Hepatocyte (in vitro differentiated cells): ENCODE results near the gene IPO8. TPM values are rescaled to one million over a fixed set of nuclear protein-coding genes. Genes with fewer than 3 reads are reported as not detected.

ENCODE experiments used
- DNase-seq: peaks from one replicate; pipeline ENCODE4 v3.0.0-alpha.2; 2016; ENCODE audit warnings: low spot score
- H2AFZ ChIP-seq: fragments of 200-600 bp; sonication (generic); 2 replicates; pipeline ENCODE4 v1.6.0; 2016; ENCODE audit warnings: antibody characterized with exemption, mild to moderate bottlenecking
- H3K27ac ChIP-seq: fragments of 200-600 bp; sonication (generic); 2 replicates; pipeline ENCODE4 v1.5.1; 2016; ENCODE audit warnings: mild to moderate bottlenecking
- H3K27me3 ChIP-seq: fragments of 200-600 bp; sonication (generic); 2 replicates; pipeline ENCODE4 v1.6.1; 2016
- H3K36me3 ChIP-seq: fragments of 200-600 bp; sonication (generic); replicated peaks from 2 replicates; pipeline ENCODE4 v1.5.1; 2016; ENCODE audit warnings: low read depth; ENCODE audit not compliant: insufficient read depth
- H3K4me1 ChIP-seq: fragments of 200-600 bp; sonication (generic); 2 replicates; pipeline ENCODE4 v1.5.1; 2016; ENCODE audit warnings: mild to moderate bottlenecking, moderate library complexity; ENCODE audit not compliant: insufficient read depth
- H3K4me2 ChIP-seq: fragments of 200-600 bp; sonication (generic); 2 replicates; pipeline ENCODE4 v1.6.0; 2016
- H3K4me3 ChIP-seq: fragments of 200-600 bp; sonication (generic); 2 replicates; pipeline ENCODE4 v1.5.1; 2016; ENCODE audit warnings: mild to moderate bottlenecking
- H3K79me2 ChIP-seq: fragments of 200-600 bp; sonication (generic); 2 replicates; pipeline ENCODE4 v1.6.0; 2017; ENCODE audit warnings: mild to moderate bottlenecking
- H3K9me2 ChIP-seq: fragments of 200-600 bp; sonication (generic); replicated peaks from 2 replicates; pipeline ENCODE4 v1.6.0; 2017; ENCODE audit warnings: mild to moderate bottlenecking; ENCODE audit not compliant: insufficient read depth
- H3K9me3 ChIP-seq: fragments of 200-600 bp; sonication (generic); 2 replicates; pipeline ENCODE4 v1.5.1; 2016; ENCODE audit warnings: low read depth, mild to moderate bottlenecking
- H4K20me1 ChIP-seq: fragments of 200-600 bp; sonication (generic); 2 replicates; pipeline ENCODE4 v1.6.0; 2016; ENCODE audit warnings: mild to moderate bottlenecking; ENCODE audit not compliant: insufficient read depth, poor library complexity, severe bottlenecking
- EZH2 ChIP-seq: fragments of 200-600 bp; sonication (generic); IDR thresholded peaks from 2 replicates; pipeline ENCODE4 v1.6.1; 2016; ENCODE audit warnings: antibody characterized with exemption, mild to moderate bottlenecking, borderline replicate concordance
- EZH2phosphoT487 ChIP-seq: fragments of 200-600 bp; sonication (generic); IDR thresholded peaks from one replicate; pipeline ENCODE4 v1.6.1; 2018; ENCODE audit warnings: antibody characterized with exemption, mild to moderate bottlenecking, low read depth, moderate library complexity; ENCODE audit not compliant: unreplicated experiment, severe bottlenecking
- WGBS: methylation state at CpG from one replicate; pipeline ENCODE4 v1.1.6; 2016; ENCODE audit warnings: low lambda C conversion rate; ENCODE audit errors: missing lambda C conversion rate; 5-methylcytosine and 5-hydroxymethylcytosine counted together
- polyA plus RNA-seq: library from polyadenylated mRNA; unstranded; fragments of >200 nt; fragmentation: Nextera tagmentation; extraction: Ambion mirVana; gene quantifications from 2 replicates; pipeline ENCODE4 v1.2.1, GENCODE V29; 2016
- total RNA-seq: library from RNA; depleted of rRNA; stranded (reverse); fragments of >200 nt; gene quantifications from 2 replicates; pipeline ENCODE4 v1.2.3, GENCODE V29; 2014
- TF ChIP-seq, protein P1 (sequence below): fragments of 200-600 bp; sonication (generic); IDR thresholded peaks from 2 replicates; pipeline ENCODE4 v1.5.1; 2016; ENCODE audit warnings: antibody characterized with exemption, mild to moderate bottlenecking; ENCODE audit not compliant: poor library complexity

IPO8 gene
- total and polyA plus RNA-seq, 2 experiments from 2014 or later = 7.3 to 26.3 TPM

- Histone ChIP-seq H3K27me3 (no peaks in the 10 kb centered on the region), H4K20me1 (no peaks in the 10 kb centered on the region), H3K9me2 (no peaks in the 10 kb centered on the region), H2AFZ (no peak overlapping the region), H3K27ac (no peak overlapping the region), H3K36me3 (no peaks in the 10 kb centered on the region), H3K4me1 (no peaks in the 10 kb centered on the region), H3K9me3 (no peaks in the 10 kb centered on the region), H3K79me2 (peaks cover 49% of the 10 kb centered on the region), H3K4me2 (no peak overlapping the region), H3K4me3 (no peak overlapping the region)
- TF ChIP-seq EZH2 (no peak), EZH2phosphoT487 (no peak)
- TF ChIP-seq, protein P1, sequence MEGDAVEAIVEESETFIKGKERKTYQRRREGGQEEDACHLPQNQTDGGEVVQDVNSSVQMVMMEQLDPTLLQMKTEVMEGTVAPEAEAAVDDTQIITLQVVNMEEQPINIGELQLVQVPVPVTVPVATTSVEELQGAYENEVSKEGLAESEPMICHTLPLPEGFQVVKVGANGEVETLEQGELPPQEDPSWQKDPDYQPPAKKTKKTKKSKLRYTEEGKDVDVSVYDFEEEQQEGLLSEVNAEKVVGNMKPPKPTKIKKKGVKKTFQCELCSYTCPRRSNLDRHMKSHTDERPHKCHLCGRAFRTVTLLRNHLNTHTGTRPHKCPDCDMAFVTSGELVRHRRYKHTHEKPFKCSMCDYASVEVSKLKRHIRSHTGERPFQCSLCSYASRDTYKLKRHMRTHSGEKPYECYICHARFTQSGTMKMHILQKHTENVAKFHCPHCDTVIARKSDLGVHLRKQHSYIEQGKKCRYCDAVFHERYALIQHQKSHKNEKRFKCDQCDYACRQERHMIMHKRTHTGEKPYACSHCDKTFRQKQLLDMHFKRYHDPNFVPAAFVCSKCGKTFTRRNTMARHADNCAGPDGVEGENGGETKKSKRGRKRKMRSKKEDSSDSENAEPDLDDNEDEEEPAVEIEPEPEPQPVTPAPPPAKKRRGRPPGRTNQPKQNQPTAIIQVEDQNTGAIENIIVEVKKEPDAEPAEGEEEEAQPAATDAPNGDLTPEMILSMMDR = no peak
- no peak for DNase-seq
- WGBS = 92% methylated on average over 2 of the region's 2 CpGs
Measured at GRCh38 chr12:30687265-30687986, 8.2 kb downstream of the IPO8 start.

- 88% methylated on average over 1 of the region's 1 CpG for WGBS
- H3K79me2 ChIP-seq = no peaks in the 10 kb centered on the region
Measured at GRCh38 chr12:30679241-30679640, 16.4 kb downstream of the IPO8 start.

DNA sequence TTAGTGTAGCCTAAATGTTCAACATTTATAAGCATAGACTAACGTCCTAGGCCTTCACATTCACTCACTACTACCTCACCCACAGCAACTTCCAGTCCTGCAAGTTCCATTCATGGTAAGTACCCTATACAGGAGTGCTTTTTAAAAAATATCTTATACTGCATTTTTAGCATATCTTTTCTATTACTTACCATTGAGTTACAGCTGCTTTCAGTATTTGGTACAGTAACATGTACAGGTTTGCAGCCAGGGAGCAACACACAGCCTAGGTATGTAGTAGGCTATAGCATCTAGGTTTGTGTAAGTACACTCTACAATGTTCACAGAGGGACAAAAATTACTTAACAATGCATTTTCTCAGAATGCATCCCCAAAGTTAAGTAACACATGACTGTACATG, 17.4 kb downstream of the IPO8 start:
- no peak for DNase-seq
- Histone ChIP-seq H4K20me1 (no peaks in the 10 kb centered on the region), H3K4me2 (no peak overlapping the region), H3K79me2 (no peaks in the 10 kb centered on the region), H3K4me3 (no peak overlapping the region), H3K36me3 (peaks cover 4% of the 10 kb centered on the region), H2AFZ (no peak overlapping the region), H3K27me3 (no peaks in the 10 kb centered on the region), H3K27ac (no peak overlapping the region), H3K9me3 (no peaks in the 10 kb centered on the region), H3K4me1 (no peaks in the 10 kb centered on the region), H3K9me2 (no peaks in the 10 kb centered on the region)
- TF ChIP-seq EZH2 (no peak), EZH2phosphoT487 (no peak)
- TF ChIP-seq, protein P1 = no peak
- WGBS = 88% methylated on average over 1 of the region's 1 CpG

More at GRCh38 chr12:30679241-30679640, 16.4 kb downstream of the IPO8 start:
- no peaks in the 10 kb centered on the region for H3K9me3 ChIP-seq
- H3K27ac ChIP-seq = no peak overlapping the region
- H3K9me2 ChIP-seq = no peaks in the 10 kb centered on the region
- no peak overlapping the region for H2AFZ ChIP-seq
- H3K27me3 ChIP-seq = no peaks in the 10 kb centered on the region
- H3K4me1 ChIP-seq = no peaks in the 10 kb centered on the region
- H3K36me3 ChIP-seq = peaks cover 4% of the 10 kb centered on the region
- no peaks in the 10 kb centered on the region for H4K20me1 ChIP-seq
- H3K4me3 ChIP-seq = no peak overlapping the region
- H3K4me2 ChIP-seq = no peak overlapping the region
- TF ChIP-seq, protein P1 = no peak
- TF ChIP-seq EZH2phosphoT487 (no peak), EZH2 (no peak)
- no peak for DNase-seq

GRCh38 chr12:30661210-30661609, 34.5 kb downstream of the IPO8 start:
- H3K27ac ChIP-seq = no peak overlapping the region
- 75% methylated on average over 4 of the region's 4 CpGs for WGBS
- no peaks in the 10 kb centered on the region for H3K79me2 ChIP-seq
- no peak overlapping the region for H3K4me3 ChIP-seq
- TF ChIP-seq, protein P1 = no peak
- TF ChIP-seq EZH2phosphoT487 (no peak), EZH2 (no peak)
- no peak for DNase-seq
- no peaks in the 10 kb centered on the region for H3K27me3 ChIP-seq
- no peaks in the 10 kb centered on the region for H3K4me1 ChIP-seq
- H4K20me1 ChIP-seq = no peaks in the 10 kb centered on the region
- no peaks in the 10 kb centered on the region for H3K36me3 ChIP-seq
- H3K9me3 ChIP-seq = no peaks in the 10 kb centered on the region
- no peaks in the 10 kb centered on the region for H3K9me2 ChIP-seq
- H3K4me2 ChIP-seq = no peak overlapping the region
- no peak overlapping the region for H2AFZ ChIP-seq
